Measurements from ENCODE around the gene GPC1. TPM values are rescaled to one million over a fixed set of nuclear protein-coding genes. Genes with fewer than 3 reads are reported as not detected.

GPC1 gene
- total and polyA plus RNA-seq, 12 donors, result 104 to 287 (median 181) TPM

DNA sequence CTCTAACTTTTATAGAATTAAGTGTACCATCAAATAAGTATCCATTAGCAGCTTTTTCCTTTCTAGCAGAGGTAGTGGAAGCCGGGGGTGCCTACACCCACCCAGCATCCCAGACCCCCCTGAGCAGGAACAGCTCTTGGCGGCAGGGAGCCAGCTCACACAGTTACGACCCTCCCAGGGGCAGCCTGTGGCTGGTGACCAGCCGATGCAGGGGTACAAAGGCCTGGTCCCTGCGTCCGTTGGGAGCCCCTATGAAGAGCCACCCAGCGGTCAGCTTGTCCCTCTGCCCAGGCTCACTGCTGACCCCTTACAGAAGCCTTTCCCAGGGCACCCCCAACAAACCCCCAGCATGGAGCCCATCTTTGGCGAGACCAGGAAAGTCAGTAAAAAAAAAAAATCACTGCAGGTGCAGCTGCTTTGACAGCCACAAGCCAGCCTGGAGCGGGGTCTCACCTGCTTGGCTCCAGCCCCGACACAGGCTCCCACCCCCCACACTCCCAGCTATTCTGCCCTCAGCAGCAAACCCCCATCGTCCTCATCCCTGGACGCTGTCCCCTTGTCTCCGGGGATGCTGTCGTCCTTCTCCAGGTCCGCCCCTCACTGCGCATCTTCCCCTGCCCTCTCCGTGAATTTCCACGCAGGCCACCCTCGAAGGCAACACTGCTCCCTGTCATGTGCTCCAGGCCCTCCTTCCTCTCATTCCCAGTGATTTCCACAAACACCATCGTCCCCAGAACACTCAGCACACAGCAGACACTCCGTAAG lies 43.1 kb downstream of the GPC1 start:
- H3K27ac ChIP-seq, result no peak overlapping the region
- no peaks in the 10 kb centered on the region for H3K4me1 ChIP-seq
- intact Hi-C loops (cut with DNase I), result no loop called here
- peaks cover 0 to 33% (median 9%) of the 10 kb centered on the region in 11 donors for H3K9me3 ChIP-seq
- no peak for DNase-seq
- 89 to 94% methylated on average over 21 of the region's 21 CpGs for WGBS, 2 donors
- TF ChIP-seq, protein P1, sequence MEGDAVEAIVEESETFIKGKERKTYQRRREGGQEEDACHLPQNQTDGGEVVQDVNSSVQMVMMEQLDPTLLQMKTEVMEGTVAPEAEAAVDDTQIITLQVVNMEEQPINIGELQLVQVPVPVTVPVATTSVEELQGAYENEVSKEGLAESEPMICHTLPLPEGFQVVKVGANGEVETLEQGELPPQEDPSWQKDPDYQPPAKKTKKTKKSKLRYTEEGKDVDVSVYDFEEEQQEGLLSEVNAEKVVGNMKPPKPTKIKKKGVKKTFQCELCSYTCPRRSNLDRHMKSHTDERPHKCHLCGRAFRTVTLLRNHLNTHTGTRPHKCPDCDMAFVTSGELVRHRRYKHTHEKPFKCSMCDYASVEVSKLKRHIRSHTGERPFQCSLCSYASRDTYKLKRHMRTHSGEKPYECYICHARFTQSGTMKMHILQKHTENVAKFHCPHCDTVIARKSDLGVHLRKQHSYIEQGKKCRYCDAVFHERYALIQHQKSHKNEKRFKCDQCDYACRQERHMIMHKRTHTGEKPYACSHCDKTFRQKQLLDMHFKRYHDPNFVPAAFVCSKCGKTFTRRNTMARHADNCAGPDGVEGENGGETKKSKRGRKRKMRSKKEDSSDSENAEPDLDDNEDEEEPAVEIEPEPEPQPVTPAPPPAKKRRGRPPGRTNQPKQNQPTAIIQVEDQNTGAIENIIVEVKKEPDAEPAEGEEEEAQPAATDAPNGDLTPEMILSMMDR (IDR thresholded peaks at IDR 0.05), result no peak
- ATAC-seq, result peak in 1 of 8 donors; percentile 16
- H3K36me3 ChIP-seq, result no peaks in the 10 kb centered on the region
- H3K27me3 ChIP-seq, result no peaks in the 10 kb centered on the region
- no peak overlapping the region for H3K4me3 ChIP-seq

DNA sequence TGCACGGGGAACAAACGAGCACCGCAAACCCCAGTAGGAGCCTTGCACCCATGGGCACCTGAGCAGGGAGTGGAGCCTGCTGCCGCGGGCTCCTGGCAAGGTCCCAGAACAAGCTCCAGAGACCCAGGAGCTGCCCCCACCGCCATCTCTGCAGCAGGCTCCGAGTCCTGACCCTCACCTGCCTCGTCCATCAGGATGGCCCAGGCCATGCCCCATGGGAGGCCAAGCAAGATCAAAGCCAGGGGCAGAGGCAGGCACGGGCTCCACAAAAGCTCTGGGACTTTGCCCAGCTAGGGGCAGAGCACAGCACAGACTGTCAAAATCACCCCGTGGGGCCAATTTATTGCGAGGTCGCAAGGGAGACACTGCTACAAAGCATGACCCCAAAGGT lies 43.6 kb downstream of the GPC1 start:
- WGBS, 2 donors, result 86 to 87% methylated on average over 12 of the region's 12 CpGs
- ATAC-seq (peak in 1 of 8 donors; percentile 27), DNase-seq (no peak)
- intact Hi-C loops (cut with DNase I), result no loop called here
- Histone ChIP-seq H3K4me3 (no peak overlapping the region), H3K27ac (no peak overlapping the region), H3K4me1 (no peaks in the 10 kb centered on the region), H3K9me3 (peaks cover 0 to 33% (median 4%) of the 10 kb centered on the region in 11 donors), H3K27me3 (no peaks in the 10 kb centered on the region), H3K36me3 (no peaks in the 10 kb centered on the region)
- TF ChIP-seq, protein P1 (IDR thresholded peaks at IDR 0.05), result no peak

DNA sequence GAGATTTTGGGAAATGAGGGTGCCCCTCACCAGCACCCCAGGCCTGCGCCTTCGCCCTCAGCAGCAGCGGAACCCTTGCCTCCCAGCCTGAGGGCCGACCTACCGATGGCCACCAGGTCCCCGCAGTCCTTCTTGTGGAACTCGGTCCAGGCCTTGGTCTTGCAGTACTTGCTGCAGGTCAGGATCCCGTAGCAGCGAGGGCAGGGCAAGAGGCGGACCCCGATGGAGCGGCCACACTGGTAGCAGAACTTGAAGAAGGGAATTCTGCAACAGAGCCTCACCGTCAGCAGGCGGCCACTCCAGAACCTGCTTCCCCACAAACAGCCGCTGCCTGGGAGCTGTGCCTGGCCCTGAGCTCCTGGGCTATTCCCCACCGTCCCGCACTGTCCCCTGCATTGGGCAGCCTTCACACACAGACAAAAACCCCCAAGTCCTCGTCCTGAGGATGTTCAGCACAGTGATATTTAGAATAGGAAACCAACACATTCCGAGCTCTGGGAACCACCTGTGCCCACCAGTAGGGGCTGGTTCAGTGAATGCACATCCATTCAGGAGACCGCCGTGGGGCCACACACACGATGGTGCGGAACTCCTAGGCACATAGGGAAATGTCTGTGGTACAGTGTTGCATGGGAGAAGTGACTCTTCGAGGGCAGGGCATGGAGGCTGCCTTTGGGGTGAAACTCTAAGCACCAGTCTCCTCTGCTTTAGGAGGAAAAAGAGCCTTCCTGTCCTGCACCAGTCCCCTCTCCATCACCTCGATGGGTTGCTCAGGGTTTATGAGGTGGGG lies 45.6 kb downstream of the GPC1 start:
- 92 to 96% methylated on average over 25 of the region's 25 CpGs for WGBS, 2 donors
- intact Hi-C loops (cut with DNase I), result no loop called here
- TF ChIP-seq, protein P1 (IDR thresholded peaks at IDR 0.05), result no peak
- Histone ChIP-seq H3K4me1 (no peaks in the 10 kb centered on the region), H3K9me3 (peaks cover 0 to 35% (median 3%) of the 10 kb centered on the region in 11 donors), H3K27ac (no peak overlapping the region), H3K36me3 (no peaks in the 10 kb centered on the region), H3K4me3 (no peak overlapping the region), H3K27me3 (no peaks in the 10 kb centered on the region)
- ATAC-seq (no peak), DNase-seq (no peak)

DNA sequence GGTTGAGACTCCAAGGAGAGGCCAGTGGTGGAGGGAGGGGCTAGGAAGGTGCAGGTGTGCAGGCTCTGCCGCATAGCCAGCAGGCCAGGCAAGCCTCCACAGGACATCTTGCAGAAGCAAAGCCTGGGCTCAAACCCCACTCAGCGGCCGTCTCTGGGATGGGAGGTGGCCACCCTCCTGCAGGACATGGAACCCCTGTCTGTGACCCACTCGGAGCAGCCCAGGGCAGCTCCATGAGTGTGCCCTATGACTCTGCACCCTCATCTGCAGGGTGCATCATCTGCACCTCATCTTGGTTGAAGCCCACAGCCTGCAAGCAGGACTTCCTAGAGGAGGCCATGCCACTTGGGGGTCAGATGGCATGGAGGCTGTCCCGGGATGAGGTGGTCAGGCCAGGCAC lies 46.3 kb downstream of the GPC1 start:
- no peak overlapping the region for H3K4me3 ChIP-seq
- no peak overlapping the region for H3K27ac ChIP-seq
- H3K9me3 ChIP-seq, result peaks cover 0 to 35% (median 9%) of the 10 kb centered on the region in 11 donors
- DNase-seq, result no peak
- TF ChIP-seq, protein P1 (IDR thresholded peaks at IDR 0.05), result no peak
- H3K4me1 ChIP-seq, result no peaks in the 10 kb centered on the region
- WGBS, 2 donors, result 93 to 96% methylated on average over 5 of the region's 5 CpGs
- peak in 1 of 8 donors; percentile 25 for ATAC-seq
- H3K36me3 ChIP-seq, result no peaks in the 10 kb centered on the region
- intact Hi-C loops (cut with DNase I), result no loop called here
- no peaks in the 10 kb centered on the region for H3K27me3 ChIP-seq

Measured in heart right ventricle (tissue), 16 donors.